Measurements from ENCODE around the gene RNF168.

GRCh38 chr3:196504556-196504955 is 988 bp upstream of the RNF168 start:
- TF ChIP-seq CTCF (IDR thresholded peaks at IDR 0.05) (no peak), POLR2AphosphoS5 (IDR thresholded peaks at IDR 0.05) (no peak)

Measured in stomach (tissue), 4 donors.